Sigmoid colon (tissue), 4 donors: ENCODE results near the gene COL12A1.

Experiments
- CTCF ChIP-seq, 4 experiments: fragments of 450-650 bp in 3 of 4; fragments of 200-600 bp in 1 of 4; IDR thresholded peaks; one replicate each; pipeline ENCODE4 v1.5.1; 2016 to 2019; ENCODE audit warnings: antibody characterized with exemption in 4 of 4, mild to moderate bottlenecking in 3 of 4, moderate library complexity in 2 of 4
- EP300 ChIP-seq, 4 donors: sonication (generic); formaldehyde crosslinking; IDR thresholded peaks; one replicate each; pipeline ENCODE4 v1.6.1; 2017; ENCODE audit warnings: antibody characterized with exemption in 4 of 4
- POLR2A ChIP-seq, 2 donors: fragments of 450-650 bp; IDR thresholded peaks; one replicate each; pipeline ENCODE4 v1.6.1; 2016; ENCODE audit warnings: antibody characterized with exemption in 2 of 2, mild to moderate bottlenecking in 2 of 2, moderate library complexity in 2 of 2

- TF ChIP-seq CTCF (IDR thresholded peaks at IDR 0.05), result no peak
- TF ChIP-seq EP300 (IDR thresholded peaks at IDR 0.05), result no peak
- TF ChIP-seq POLR2A (IDR thresholded peaks at IDR 0.05), result no peak
These were observed 56.2 kb downstream of the COL12A1 start for GRCh38 chr6:75149696-75150095.
